Superior temporal gyrus (tissue), 1 donor: ENCODE results near the gene CPS1.
A peak's percentile ranks its signal among the peaks of the same experiment; 100 is the strongest.

Experiments used
- DNase-seq: peaks from one replicate; pipeline ENCODE4 v3.0.0-alpha.2; 2016; ENCODE audit errors: extremely low spot score

Gene CPS1

GRCh38 chr2:210546424-210547208, 9.8 kb upstream of the CPS1 start:
- no peak for DNase-seq

GRCh38 chr2:210548031-210548430, 8.4 kb upstream of the CPS1 start:
- DNase-seq, result no peak

GRCh38 chr2:210548878-210549384, 7.5 kb upstream of the CPS1 start:
- no peak for DNase-seq

DNA sequence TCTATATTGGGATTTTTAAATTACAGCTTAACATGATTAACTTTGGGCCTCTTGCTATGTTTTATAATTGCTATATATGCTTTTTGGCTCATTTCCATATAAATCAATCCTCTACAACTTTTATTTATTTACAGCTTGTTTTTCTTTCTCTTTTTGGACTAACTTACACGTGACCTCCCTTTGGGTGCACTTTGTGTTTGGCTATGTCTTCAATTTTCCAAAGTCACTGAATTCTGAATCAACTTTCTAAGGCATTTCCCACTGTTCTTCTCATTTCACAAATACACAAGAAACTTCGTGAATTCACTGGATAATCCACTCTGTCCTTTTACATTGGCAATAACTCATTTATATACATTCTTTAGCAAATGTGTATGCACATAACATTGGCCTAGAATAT, 5.4 kb upstream of the CPS1 start:
- no peak for DNase-seq

- no peak for DNase-seq
These were observed 3.0 kb upstream of the CPS1 start for GRCh38 chr2:210553373-210553772.

DNA sequence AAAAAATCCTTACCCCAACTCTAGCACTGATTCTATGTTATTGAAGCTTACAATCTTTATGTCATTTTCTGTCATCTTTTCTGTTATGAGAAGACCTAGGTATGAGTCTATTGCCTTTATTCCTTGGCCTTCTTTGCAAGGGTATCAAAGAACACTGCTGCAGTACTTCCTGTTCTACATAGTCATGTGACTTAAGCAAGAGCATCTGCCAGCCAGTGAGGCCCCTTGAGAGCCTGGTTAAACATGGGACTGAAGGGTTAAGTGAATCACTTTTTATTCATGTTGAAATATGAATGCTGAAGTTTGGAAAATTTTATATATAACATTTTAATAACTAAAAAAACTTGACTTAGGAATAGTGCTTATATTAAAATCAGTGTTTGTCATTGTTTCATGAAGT, 844 bp upstream of the CPS1 start:
- DNase-seq, result no peak

DNA sequence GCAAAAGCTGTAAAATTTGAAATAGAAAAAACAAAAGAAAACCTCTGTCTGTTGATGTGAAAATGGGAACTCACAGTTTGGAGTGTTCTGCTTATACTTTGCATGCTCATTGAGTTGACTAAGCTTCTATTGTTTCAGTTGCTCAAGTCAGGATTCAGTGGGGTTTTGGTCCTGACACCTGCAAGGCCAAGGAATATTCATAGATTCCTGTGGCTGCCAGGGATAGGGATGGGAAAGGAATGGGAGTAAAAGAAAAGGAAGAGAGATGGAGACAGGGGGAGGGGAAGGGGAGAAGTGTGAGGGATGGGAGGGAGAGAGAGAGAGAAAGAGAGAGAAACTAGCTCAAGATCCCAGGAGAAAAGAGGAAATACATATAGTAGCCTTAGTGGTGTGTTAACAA, 1.3 kb downstream of the CPS1 start:
- DNase-seq, result no peak

GRCh38 chr2:210558708-210559107, 2.3 kb downstream of the CPS1 start:
- no peak for DNase-seq

GRCh38 chr2:210559182-210559581, 2.8 kb downstream of the CPS1 start:
- no peak for DNase-seq

- DNase-seq, result no peak
These were observed 5.1 kb downstream of the CPS1 start for GRCh38 chr2:210561475-210561874.

- no peak for DNase-seq
These were observed 5.7 kb downstream of the CPS1 start for GRCh38 chr2:210562091-210562490.

DNA sequence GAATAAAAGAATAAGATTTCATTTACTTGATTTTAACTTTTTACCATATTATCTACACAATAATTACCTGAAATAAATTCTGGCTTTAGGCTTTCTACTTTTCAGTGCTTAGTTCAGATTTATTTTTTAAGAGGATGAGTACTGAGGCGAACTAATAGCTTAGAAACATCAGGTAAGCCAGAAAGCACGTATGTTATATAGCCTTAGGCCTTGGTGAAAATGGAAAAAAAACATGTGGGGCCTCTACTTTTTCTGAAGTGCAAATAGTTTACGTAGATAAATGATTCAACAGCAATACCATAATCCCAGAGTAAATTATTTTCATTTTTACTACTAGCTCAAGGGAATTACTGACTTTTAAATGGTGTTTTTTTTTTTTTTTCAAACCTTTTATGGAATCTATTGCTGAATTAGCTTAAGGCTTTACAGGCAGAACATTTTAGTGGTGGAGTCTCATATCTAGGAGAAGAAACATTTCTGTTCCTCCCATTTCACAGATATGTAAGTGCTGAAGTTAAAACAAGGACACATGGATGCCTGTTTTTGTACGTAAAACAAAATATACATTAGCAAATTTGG, 6.2 kb downstream of the CPS1 start:
- no peak for DNase-seq

DNA sequence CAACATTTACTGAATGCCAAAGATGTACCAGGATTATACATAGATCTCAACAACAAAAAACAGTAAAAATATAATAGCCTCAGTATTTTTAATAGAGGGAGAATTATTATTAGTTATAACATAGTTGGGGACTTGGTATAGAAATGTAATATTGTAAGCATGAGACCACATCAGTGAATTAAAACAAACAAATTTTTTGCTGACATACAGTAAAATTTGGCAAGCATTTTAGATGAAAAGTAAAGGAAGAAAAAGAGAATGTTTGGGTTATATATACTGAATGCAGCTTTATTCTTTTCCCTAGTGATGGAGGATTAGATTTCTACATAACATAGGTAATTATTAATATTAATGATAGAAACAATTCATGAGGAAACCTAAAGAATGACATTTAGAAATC, 10.9 kb downstream of the CPS1 start:
- no peak for DNase-seq

GRCh38 chr2:210568108-210568507, 11.7 kb downstream of the CPS1 start:
- DNase-seq, result no peak

DNA sequence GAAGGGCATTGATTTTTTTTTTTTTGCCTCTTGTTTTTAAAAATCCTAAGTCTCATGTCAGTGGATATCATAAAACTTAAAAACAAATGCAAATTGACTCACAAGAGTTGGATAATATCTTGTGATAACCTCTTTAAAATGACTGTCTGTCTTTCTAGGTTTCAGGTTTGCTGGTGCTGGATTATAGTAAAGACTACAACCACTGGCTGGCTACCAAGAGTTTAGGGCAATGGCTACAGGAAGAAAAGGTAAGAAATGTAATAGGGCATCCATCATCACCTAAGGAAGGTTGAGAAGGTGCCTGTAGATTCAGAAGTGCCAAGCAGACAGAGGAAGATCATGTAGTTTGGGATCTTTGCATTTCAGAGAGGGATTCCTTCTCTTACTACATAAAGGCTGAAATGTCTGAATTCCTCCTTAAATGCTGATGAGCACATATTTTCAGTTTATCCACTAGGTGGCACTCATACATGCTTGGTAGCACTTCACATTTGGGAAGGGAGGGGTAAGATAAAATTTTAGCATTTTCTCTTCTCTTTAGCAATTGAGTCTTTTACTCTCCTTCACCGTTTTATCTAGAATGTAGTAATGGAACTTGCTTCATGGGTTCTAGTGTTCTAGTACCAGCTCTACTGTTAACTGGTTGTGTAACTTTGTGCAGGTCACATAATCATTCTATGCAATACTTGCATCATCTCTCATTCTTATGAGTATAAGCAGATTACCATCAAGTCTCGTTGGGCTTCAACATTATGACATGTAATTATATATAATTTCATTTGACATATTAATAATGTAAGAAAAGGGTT, 21.1 kb downstream of the CPS1 start:
- DNase-seq, result peak; percentile 94

DNA sequence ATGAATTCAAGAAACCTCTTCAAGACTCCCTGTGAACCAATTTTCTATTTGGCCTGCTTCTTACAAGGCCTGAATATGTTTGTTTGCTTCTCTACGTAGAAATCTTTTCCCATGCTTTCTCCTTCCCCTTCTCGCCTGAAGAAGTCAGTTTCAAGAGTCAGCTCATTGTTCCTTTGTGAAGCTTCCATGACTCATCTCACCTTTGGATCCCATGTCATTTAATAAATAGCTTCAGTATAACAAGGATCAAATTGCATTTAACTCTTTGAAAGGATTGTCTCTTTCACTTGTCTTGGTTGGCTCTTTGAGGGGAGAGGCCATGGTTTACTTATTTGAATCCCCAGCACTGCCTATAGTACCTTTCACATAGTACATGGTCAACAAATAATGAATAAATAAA, 28.4 kb downstream of the CPS1 start:
- DNase-seq, result no peak

DNA sequence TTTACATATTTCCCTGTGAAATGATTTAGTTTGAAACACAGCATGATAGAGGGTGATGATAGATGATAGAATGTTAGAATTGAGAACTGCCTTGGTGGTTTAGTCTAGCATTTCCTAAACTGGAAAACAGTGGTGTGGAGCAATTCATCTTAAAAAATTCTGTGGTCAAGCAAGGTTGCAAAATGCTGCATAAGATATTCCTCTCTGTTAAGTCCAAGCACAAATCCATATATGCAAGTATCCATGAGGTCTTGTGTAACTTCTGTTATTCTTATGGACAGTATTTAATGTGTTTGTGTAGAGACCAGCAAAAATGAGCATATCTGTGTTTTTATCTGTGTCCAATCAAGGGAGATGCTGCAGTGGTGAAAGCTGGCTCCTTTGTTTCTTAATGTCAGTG, 30.0 kb downstream of the CPS1 start:
- no peak for DNase-seq

DNA sequence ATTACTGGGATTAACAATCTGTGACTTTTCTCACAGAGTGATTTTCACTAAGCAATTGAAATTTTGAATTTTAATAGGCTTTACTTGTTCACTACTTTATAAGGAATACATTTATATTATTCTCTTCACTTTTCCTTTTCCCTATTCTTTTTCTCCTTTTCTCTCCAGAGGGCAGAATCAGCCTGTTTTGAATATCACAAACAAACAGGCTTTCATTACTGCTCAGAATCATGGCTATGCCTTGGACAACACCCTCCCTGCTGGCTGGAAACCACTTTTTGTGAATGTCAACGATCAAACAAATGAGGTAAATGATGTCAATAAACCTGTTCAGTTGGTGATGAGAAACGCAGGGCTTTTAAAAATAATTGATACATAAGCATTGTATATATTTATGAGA, 35.3 kb downstream of the CPS1 start:
- DNase-seq, result peak; percentile 78

DNA sequence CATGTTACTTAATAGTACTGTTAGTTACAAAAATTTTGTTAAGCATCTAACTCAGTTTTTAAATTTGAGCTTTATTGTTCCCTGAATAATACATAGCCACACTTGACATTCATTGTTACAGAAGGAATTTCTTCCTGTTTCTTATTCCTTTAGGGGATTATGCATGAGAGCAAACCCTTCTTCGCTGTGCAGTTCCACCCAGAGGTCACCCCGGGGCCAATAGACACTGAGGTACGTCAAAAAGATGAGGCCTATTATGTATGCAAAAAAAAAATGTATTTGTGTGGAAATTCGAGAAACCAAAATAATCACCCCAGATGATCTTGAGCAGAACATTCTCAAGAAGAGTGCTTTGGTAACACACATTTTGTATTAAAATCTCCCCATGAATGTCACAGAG, 36.3 kb downstream of the CPS1 start:
- DNase-seq, result no peak

DNA sequence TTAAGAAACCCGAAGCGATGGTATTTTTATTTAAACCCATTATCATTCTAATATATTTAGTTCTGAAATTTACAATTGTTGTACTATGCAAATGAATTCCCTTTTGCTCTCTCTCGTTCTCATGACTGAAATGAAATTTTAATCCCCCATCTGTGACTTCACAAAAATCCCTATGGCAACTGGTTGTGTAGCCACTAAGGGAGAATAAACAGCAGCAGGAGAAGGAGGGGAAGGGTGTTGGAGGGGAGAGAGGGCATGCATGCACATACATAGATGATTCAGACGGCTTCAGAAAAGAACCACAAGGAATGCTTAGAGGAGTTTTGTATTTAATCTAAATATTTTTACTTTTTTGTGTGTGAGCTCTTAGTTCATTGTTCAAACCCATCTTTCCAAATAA, 36.8 kb downstream of the CPS1 start:
- DNase-seq, result no peak

- DNase-seq, result no peak
These were observed 41.8 kb downstream of the CPS1 start for GRCh38 chr2:210598219-210598618.

- DNase-seq, result no peak
These were observed 43.1 kb downstream of the CPS1 start for GRCh38 chr2:210599476-210599875.

DNA sequence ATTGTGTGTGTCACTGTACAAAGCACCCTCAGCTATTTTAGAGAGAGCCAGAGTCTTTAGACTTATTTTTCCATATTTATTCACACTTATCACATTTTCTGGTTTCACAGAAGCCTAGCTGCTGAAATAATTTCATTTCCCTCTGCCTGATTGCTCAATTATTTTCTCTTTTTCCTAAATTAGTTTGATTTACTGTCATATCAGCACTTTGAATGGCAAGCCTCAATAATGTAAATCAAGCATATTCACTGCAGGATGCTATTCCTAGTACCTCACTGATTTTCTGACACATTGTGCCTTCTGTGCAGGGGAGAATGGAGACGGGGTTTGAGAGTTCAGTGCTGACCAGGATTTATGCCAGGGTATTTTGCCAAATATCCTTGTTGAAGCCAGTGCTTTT, 48.3 kb downstream of the CPS1 start:
- no peak for DNase-seq
